ENCODE results near the gene TMEM252.

Gene TMEM252

DNA sequence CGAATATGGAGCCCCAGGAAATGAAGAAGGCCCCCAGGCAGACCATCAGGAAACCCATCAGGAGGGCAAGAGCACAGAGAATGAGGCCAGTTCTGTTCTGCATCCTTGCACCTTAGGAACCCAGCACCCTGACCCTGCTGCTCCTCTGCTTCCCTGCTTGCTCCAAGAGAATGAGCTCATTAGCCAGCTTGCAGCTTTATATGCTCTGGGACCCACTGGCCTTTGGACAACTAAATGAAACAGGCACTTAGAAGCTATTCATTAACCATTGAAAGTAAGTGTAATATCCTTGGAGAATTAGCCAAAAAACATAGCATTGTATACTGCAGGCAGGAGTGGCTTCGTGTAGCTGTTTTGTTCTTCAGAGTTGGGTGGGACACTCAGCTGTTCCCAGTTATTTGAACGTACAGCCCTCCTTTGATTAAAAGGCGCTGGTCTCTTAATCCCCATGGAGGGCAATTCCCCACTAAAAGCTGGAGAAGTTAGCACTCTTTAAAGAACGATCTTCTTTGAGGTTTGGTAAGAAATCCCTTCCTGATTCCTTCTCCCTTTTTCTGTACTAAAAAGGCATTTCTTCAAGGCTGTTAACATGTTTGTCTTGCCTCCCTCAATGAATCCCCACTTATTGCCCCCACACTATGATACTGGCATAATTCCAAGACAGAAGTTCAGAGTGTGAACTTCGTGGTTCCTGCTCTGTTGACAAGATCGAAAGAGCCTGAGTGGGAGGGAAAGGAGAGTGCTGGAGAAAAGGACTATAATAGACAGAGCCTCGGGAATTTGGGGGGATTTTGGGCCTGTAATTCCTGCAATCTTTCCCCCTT lies at the start of gene TMEM252:
Gene TMEM252 (minus strand): TSS at position 172 of the 824 bp plus-strand sequence. CDS start 69 bp downstream, at position 103.
- DNase-seq = no peak

- DNase-seq = no peak
Measured at GRCh38 chr9:68585034-68585761, 44.5 kb upstream of the TMEM252 start.

GRCh38 chr9:68584189-68585033 lies 43.7 kb upstream of the TMEM252 start:
- peak; percentile 75 for DNase-seq

DNA sequence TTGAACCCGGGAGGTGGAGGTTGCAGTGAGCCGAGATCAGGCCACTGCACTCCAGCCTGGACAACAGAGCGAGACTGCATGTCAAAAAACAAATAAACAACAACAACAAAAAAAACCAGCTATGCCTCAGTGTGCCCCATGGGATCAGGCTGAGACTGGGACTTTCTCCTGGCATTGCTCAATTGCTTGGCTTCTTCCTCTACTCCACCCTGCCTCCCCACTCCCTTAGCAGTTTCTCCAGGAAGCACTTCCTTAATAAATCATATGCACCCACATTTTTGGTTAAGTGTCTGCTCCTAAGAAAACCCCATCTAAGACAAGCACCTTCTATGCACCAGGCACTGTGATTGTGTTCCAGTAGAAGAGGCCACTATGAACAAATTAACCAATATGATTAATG lies 41.0 kb upstream of the TMEM252 start:
- no peak for DNase-seq

DNA sequence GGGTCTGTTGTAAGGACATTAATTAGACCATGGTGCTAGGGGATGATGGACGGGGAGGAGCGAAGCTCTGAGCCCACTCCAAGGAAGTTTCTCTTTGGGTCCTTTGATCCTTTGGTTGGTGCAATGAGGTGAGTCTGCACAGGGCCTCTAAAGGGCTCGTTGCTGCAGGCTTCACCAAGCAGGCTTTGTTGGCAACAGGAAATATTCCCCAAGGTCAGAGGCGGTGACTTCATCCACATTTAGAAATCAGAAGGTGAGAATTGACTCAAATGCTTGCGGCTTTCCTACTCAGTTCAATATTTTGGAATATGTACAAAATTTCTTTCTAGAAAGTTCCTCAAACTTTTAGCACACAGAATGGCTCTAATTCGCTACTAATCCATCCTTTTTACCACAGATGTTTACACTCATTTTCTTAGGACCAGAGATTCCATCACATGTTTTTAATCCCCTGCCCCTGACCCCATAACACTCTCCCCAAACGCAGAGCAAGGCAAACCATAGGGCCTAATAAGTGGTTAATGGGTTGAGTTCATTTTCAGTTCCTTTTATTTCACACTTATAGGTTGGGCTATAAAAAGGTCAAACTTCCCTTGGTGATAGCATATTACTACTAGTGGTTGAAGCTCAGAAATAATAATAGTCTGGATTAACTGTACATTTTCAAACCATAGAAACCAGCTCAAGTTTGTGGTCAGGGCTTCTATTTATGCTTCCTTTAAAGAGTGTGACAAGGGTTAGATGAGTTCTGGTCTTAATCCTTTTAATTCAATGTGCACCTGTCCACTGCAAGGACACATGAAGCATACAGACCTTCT lies 37.3 kb upstream of the TMEM252 start:
- DNase-seq = no peak

- no peak for DNase-seq
Measured at GRCh38 chr9:68575817-68576216, 35.1 kb upstream of the TMEM252 start.

DNA sequence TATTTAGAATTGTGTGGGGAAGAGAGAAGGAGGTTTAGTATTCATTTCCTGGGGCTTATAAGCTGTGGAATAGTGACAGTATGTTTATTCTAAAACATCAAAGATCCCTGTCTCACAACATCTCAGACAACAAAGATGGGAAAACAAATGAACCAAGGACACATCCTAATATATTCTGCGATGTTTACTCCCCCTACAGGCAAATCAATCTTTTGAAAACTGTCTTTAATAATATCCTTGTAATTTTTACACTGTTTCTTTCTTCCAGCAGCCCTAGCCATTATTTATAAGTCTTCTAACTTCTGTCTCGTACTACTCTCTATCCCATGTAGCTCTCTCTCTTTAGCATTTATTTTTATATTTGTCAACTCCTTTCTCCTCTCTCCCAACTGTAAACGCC lies 33.5 kb upstream of the TMEM252 start:
- DNase-seq = no peak

- DNase-seq = no peak
Measured at GRCh38 chr9:68567565-68567964, 26.9 kb upstream of the TMEM252 start.

DNA sequence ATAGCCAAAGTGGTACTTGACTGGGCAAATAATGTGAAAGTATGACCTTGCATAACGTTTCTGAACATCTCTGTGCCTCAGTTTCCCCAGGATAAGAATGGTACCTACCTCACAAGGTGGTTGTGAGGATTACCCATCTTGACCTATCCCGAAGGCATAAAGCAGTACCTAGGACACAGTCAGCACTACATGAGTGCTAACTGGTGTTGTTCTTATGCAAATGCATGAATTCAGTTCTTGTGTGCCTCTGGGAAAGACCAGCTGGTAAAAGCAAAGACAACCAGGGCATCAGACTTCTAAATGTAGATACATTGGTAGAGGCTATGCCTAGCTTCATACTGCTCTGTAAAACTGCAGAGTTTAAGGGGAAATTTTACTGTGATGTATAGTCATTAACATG lies 21.8 kb upstream of the TMEM252 start:
- DNase-seq = no peak

DNA sequence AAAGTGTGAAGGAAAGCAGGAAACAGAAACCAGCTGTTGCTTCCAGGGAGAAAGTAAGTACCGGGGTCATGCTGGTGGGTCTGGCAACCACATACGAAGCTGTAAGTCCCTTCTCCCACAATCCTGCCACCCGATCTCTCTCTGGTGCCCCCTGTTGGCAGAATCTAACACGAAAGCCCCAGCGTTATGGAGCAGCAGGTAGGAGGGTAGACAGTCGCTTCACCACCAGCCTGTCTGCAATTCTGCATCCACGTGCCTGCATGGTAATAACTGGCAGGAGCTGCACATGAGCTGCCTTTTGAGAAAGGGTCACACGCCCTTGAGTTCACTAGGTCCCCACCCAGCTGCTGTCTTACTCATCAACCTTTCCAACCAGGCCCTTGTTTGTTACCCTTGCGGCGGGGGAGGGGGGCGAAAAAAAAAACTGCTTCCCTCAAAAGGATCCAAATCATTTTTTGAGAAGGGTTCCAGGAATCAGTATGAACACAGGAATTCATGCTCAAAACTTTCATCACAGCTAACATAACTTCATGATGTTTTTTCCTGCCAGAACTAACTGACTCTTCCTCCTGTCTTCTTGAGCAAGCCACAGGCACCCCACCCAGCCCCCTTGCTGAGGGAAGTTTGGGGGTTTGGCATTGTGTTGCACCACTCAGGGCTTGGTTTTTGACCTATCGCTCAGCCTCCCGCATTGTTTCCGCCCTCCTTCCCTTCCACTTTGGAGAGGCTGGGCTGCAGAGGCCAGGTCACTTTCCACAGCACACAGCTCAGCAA lies 19.6 kb upstream of the TMEM252 start:
- DNase-seq = no peak

DNA sequence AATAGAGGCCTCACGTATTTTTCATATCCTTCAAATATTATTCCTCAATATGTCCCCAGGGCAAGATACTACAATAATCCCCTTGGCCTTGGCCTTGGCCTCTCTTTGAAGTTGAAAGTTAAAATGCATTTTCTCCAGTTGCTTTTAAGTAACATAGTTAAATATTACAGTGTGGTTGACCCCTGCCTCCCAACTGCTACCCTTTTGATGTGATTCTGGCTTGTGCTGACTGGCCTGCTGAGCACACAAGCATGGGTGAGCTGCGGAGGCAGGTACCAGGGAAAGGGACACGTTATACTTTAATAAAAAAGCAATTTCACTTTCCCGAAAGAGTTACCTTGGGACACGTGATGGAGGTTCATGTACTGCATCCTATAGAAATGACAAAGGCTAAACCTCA lies 17.9 kb upstream of the TMEM252 start:
- DNase-seq = no peak

DNA sequence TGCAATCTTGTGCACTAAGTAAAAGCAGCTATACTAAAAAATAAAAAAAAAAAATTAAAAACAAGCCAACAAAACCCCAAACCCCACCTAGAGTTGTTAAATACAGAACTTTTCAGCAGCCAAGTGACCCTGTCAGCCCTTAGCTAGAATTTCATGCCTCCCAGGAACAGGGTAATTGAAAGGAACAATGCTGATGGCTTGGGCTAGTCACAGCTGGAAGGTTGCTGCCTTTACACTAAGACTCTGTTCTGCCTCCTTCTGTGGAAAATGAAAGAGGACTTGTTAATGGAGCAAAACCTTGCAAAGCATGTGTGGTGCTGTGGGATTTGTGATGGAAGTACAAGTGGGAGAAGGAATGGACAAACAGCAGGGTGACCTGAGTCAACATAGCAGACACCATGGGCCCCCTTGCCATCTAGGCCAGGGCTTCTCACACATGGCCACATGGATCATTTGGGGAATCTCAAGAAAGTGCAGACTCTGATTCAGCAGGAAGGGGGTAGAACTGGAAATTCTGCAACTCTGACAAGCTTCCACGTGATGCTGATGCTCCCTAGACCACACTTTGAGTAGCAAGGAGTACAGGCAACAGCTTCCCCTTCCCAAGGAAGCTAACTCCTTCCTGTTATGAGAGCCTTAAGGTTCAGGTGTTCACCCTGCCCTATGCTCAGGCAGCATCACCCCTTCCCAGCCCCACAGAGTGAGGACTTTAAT lies 14.9 kb upstream of the TMEM252 start:
- DNase-seq = no peak

DNA sequence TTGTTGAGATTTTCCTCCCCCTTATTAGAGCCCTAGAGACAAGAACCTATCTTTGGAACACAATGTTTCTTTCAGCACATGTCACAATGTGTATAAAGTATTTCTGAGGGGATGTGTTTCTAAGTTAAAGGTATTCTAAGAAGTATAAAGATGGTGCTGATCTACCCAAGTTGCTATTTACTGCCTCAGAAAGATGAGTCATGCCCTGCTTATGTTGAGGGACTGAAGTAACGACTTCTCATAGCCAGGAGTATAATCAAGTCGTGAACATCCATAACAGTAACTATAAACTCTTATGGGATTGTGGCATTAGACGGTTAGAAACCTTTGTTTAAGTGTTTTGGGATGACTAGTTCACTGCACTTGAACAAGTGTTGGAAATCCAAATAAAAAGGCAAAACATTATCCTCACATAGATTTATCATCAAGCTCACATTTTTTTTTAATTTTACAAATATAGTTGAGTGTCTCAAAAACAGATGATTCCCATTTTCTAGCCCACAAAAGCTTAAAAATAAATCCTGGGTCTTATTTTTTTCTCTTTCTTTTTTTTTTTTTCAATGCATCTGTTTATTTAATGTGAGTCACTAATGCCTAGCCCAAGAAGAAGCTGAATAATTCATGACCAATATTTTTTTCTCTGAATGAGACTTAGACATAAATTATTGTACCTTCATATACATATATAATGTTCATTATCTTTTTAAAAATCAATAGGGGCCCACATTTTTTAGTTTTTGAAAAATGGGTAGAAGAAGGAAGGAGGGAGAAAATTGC lies 12.2 kb upstream of the TMEM252 start:
- no peak for DNase-seq

GRCh38 chr9:68551191-68551590 lies 10.5 kb upstream of the TMEM252 start:
- DNase-seq = no peak

DNA sequence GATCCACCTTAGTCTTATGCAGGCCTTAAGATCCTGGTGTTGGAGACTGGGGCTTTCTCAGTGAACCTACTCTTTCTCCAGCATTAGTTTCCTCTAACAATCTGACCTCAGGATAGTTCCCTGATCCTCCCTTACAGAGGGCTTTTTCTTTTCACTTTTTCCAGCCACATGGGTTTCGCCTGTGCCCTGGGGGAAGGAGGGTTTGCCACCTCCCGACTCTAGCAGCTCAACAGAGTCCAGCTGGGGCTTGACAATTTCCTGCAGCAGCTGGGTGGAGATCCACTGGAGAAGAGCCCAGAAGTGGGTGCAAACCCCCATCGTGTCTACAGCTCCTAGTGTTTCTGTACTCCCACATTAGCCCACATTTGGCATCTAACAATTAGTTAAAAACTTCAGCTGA lies 7.6 kb upstream of the TMEM252 start:
- DNase-seq = no peak

DNA sequence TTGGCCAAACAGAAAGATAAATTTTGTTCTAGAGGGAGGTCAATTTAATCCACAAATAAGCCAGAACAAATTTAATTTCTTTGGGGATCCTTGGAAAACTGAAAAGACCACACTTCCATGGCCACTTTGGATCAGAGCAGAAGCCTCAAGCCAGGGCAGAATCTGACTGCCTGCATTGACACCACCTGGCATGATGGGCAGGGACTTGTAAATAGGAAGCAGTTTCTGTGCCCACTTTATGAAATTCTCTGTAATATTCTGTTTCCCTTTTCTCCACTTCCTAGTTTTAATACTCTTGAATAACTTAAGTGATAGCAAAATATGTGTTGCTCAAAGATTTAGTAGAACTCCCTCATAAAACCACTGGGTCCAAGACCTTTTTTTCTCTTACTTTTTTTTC lies 6.7 kb upstream of the TMEM252 start:
- no peak for DNase-seq

- DNase-seq = no peak
Measured at GRCh38 chr9:68546596-68547390, 6.1 kb upstream of the TMEM252 start.

DNA sequence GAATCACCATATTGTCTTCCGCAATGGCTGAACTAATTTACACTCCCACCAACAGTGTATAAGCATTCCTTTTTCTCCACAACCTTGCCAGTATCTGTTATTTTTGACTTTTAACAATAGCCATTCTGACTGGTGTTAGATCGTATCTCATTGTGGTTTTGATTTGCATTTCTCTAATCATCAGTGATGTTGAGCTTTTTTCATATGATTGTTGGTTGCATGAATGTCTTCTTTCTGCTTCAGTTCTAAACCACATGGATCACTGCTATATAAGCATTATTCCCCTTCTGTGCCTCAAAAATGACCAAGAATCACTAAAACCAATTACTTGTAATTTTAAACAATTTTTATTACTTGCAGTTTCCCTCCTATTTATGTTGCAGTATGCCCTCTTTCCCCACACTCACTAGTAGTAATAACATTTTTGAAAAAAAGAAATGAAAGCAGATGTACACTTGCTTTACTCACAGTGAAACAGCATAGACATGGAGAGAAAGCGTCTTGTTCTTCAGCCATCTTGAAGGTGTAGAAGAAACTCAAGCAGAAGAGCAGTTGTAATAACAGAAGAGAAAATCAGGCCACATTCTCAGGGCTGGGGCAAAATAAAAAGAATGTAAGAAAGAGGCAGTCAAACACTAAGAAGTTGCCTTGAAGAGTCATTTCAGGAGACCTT lies 4.5 kb upstream of the TMEM252 start:
- no peak for DNase-seq

GRCh38 chr9:68541568-68541967 lies 885 bp upstream of the TMEM252 start:
- DNase-seq = no peak
